Neuronal stem cell (in vitro differentiated cells): ENCODE results near the gene GPRC5C.

Experiments used
- DNase-seq: peaks from one replicate; pipeline ENCODE4 v3.0.0-alpha.2; 2013; ENCODE audit warnings: low spot score
- H2AFZ ChIP-seq: one replicate; pipeline ENCODE4 v1.6.1; 2013; ENCODE audit warnings: mild to moderate bottlenecking, low read length, inconsistent platforms
- H2AK5ac ChIP-seq: 2 replicates; pipeline ENCODE4 v1.6.1; 2013; ENCODE audit warnings: low read depth, mild to moderate bottlenecking, inconsistent platforms, low read length, moderate library complexity, mixed read lengths
- H2BK120ac ChIP-seq: 2 replicates; pipeline ENCODE4 v1.6.1; 2013; ENCODE audit warnings: low read depth, mild to moderate bottlenecking, inconsistent platforms, low read length, moderate library complexity, mixed read lengths
- H2BK12ac ChIP-seq: one replicate; pipeline ENCODE4 v1.6.1; 2013; ENCODE audit warnings: low read length, inconsistent platforms
- H2BK15ac ChIP-seq: 2 replicates; pipeline ENCODE4 v1.6.1; 2013; ENCODE audit warnings: mild to moderate bottlenecking, low read length, inconsistent platforms, mixed read lengths
- H2BK5ac ChIP-seq: one replicate; pipeline ENCODE4 v1.6.1; 2013; ENCODE audit warnings: inconsistent platforms, mild to moderate bottlenecking, low read length, moderate library complexity
- H3K14ac ChIP-seq: one replicate; pipeline ENCODE4 v1.6.1; 2013; ENCODE audit warnings: low read length, inconsistent platforms
- H3K18ac ChIP-seq: 2 replicates; pipeline ENCODE4 v1.6.1; 2013; ENCODE audit warnings: low read length, inconsistent platforms
- H3K23ac ChIP-seq: 2 replicates; pipeline ENCODE4 v1.6.1; 2013; ENCODE audit warnings: low read depth, mild to moderate bottlenecking, mixed read lengths, low read length, inconsistent platforms; ENCODE audit not compliant: poor library complexity
- H3K27ac ChIP-seq: replicated peaks from 3 replicates; pipeline ENCODE4 v1.5.1; 2013; ENCODE audit warnings: low read length, inconsistent platforms
- H3K27me3 ChIP-seq, 3 experiments: 2 replicates each; pipeline ENCODE4 v1.6.1; 2013; ENCODE audit warnings: low read length in 3 of 3, mild to moderate bottlenecking in 2 of 3, inconsistent platforms in 1 of 3, low read depth in 1 of 3, mixed read lengths in 1 of 3, moderate library complexity in 1 of 3; ENCODE audit not compliant: control insufficient read depth in 3 of 3, insufficient read depth in 3 of 3
- H3K36me3 ChIP-seq, 2 donors: replicated peaks in 1 of 2; 2 replicates each; pipeline ENCODE4 v1.6.1; 2013; ENCODE audit warnings: low read length in 2 of 2; ENCODE audit not compliant: control insufficient read depth in 2 of 2, insufficient read depth in 2 of 2
- H3K4ac ChIP-seq: 2 replicates; pipeline ENCODE4 v1.6.1; 2013; ENCODE audit warnings: inconsistent platforms, mild to moderate bottlenecking, low read length, moderate library complexity
- H3K4me1 ChIP-seq, 2 donors: 1 replicate in 1 of 2; 2 replicates in 1 of 2; pipeline ENCODE4 v1.6.1; 2013; ENCODE audit warnings: low read length in 2 of 2, low read depth in 1 of 2; ENCODE audit not compliant: control insufficient read depth in 2 of 2, insufficient read depth in 1 of 2
- H3K4me2 ChIP-seq: one replicate; pipeline ENCODE4 v1.6.1; 2013; ENCODE audit warnings: mild to moderate bottlenecking, low read length, inconsistent platforms; ENCODE audit not compliant: insufficient read depth, poor library complexity, severe bottlenecking
- H3K4me3 ChIP-seq, 2 donors: 2 replicates each; pipeline ENCODE4 v1.5.1; 2013; ENCODE audit warnings: low read length in 2 of 2, mild to moderate bottlenecking in 2 of 2, inconsistent platforms in 1 of 2, moderate library complexity in 1 of 2
- H3K79me1 ChIP-seq: one replicate; pipeline ENCODE4 v1.6.1; 2013; ENCODE audit warnings: low read depth, mild to moderate bottlenecking, inconsistent platforms, low read length, moderate library complexity
- H3K9ac ChIP-seq: one replicate; pipeline ENCODE4 v1.6.1; 2013; ENCODE audit warnings: mild to moderate bottlenecking, low read depth, low read length, inconsistent platforms; ENCODE audit not compliant: poor library complexity
- H3K9me3 ChIP-seq, 2 donors: replicated peaks in 1 of 2; 2 replicates each; pipeline versions ENCODE3 to v1.6.1; 2013; ENCODE audit warnings: low read length in 2 of 2, mild to moderate bottlenecking in 2 of 2, inconsistent platforms in 1 of 2, low read depth in 1 of 2, mixed read lengths in 1 of 2, moderate library complexity in 1 of 2; ENCODE audit not compliant: control insufficient read depth in 2 of 2, insufficient read depth in 1 of 2
- H4K8ac ChIP-seq: one replicate; pipeline ENCODE4 v1.6.1; 2013; ENCODE audit warnings: low read depth, mild to moderate bottlenecking, inconsistent platforms, low read length, moderate library complexity
- H4K91ac ChIP-seq: one replicate; pipeline ENCODE4 v1.6.1; 2013; ENCODE audit warnings: low read length, low read depth, mild to moderate bottlenecking, inconsistent platforms; ENCODE audit not compliant: poor library complexity
- WGBS, 2 donors: extraction: QIAGEN DNeasy Blood & Tissue Kit; methylation state at CpG; one replicate each; pipeline ENCODE4 v1.1.7; 2013; ENCODE audit warnings: missing lambda C conversion rate in 2 of 2, mixed read lengths in 1 of 2; ENCODE audit not compliant: insufficient read length in 2 of 2, insufficient replicate concordance in 1 of 2; ENCODE audit errors: extremely low coverage in 2 of 2; 5-methylcytosine and 5-hydroxymethylcytosine counted together

The GPRC5C gene

GRCh38 chr17:74390680-74391653 lies 40.9 kb upstream of the GPRC5C start:
- no peak overlapping the region for H3K27ac ChIP-seq
- no peak overlapping the region for H3K9ac ChIP-seq
- H3K23ac ChIP-seq = no peak overlapping the region
- peaks cover 0 to 6% of the 10 kb centered on the region in 2 donors for H3K4me1 ChIP-seq
- H2AK5ac ChIP-seq = no peak overlapping the region
- no peak overlapping the region for H4K91ac ChIP-seq
- no peak overlapping the region for H3K14ac ChIP-seq
- H3K79me1 ChIP-seq = no peaks in the 10 kb centered on the region
- no peak overlapping the region for H2BK15ac ChIP-seq
- H2AFZ ChIP-seq = no peak overlapping the region
- no peak overlapping the region for H2BK12ac ChIP-seq
- WGBS, 2 donors = no CpG with 5 or more reads among the region's 11 CpGs
- no peak overlapping the region for H2BK5ac ChIP-seq
- H3K9me3 ChIP-seq = peaks cover 0 to 2% of the 10 kb centered on the region in 2 donors
- H3K4ac ChIP-seq = no peak overlapping the region
- DNase-seq = no peak
- peaks cover 0 to 14% (median 0%) of the 10 kb centered on the region in 3 experiments for H3K27me3 ChIP-seq
- no peak overlapping the region for H2BK120ac ChIP-seq
- H3K4me2 ChIP-seq = no peak overlapping the region
- no peaks in the 10 kb centered on the region for H3K36me3 ChIP-seq
- H3K18ac ChIP-seq = no peak overlapping the region
- H3K4me3 ChIP-seq = no peak overlapping the region
- H4K8ac ChIP-seq = no peak overlapping the region

GRCh38 chr17:74391771-74392170 lies 40.1 kb upstream of the GPRC5C start:
- Histone ChIP-seq H3K27ac (no peak overlapping the region), H3K23ac (no peak overlapping the region), H2BK15ac (no peak overlapping the region), H3K4me1 (peaks cover 0 to 6% of the 10 kb centered on the region in 2 donors), H3K9ac (no peak overlapping the region), H3K18ac (no peak overlapping the region), H2BK5ac (no peak overlapping the region), H3K4me3 (no peak overlapping the region), H3K27me3 (peaks cover 0 to 14% (median 0%) of the 10 kb centered on the region in 3 experiments), H4K91ac (no peak overlapping the region), H2AFZ (no peak overlapping the region), H3K36me3 (no peaks in the 10 kb centered on the region), H3K4ac (no peak overlapping the region), H3K9me3 (peaks cover 0 to 2% of the 10 kb centered on the region in 2 donors), H3K14ac (no peak overlapping the region), H4K8ac (no peak overlapping the region), H2AK5ac (no peak overlapping the region), H2BK12ac (no peak overlapping the region), H3K79me1 (no peaks in the 10 kb centered on the region), H2BK120ac (no peak overlapping the region), H3K4me2 (no peak overlapping the region)
- no peak for DNase-seq
- WGBS, 2 donors = no CpG with 5 or more reads among the region's 5 CpGs

DNA sequence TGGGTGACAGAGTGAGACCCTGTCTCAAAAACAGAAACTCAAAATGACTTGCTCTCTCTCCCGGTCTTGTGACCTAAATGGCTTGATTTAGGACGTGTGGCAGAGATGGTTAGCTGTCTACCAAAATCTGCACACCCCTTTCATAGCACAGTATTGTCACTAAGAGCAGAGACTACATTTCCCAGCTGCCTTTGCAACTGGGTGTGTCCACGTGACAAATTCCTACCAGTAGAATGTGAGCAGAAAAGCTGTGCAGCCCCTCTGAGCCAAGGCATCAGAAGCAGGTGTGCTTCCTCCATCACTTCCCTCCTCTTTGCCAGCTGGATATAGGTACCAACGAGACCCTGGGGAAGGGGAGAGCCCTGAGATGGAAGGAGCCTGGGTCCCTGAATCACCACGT lies 39.0 kb upstream of the GPRC5C start:
- no peak overlapping the region for H2BK12ac ChIP-seq
- no peak overlapping the region for H3K4me2 ChIP-seq
- no peak for DNase-seq
- no peak overlapping the region for H2AFZ ChIP-seq
- H3K9ac ChIP-seq = no peak overlapping the region
- H3K9me3 ChIP-seq = peaks cover 0 to 2% of the 10 kb centered on the region in 2 donors
- no peak overlapping the region for H3K18ac ChIP-seq
- no peak overlapping the region for H4K8ac ChIP-seq
- no peaks in the 10 kb centered on the region for H3K36me3 ChIP-seq
- no peak overlapping the region for H2AK5ac ChIP-seq
- no peak overlapping the region for H3K27ac ChIP-seq
- H3K4me1 ChIP-seq = peaks cover 0 to 1% of the 10 kb centered on the region in 2 donors
- H2BK15ac ChIP-seq = no peak overlapping the region
- no peaks in the 10 kb centered on the region for H3K79me1 ChIP-seq
- peaks cover 0 to 5% (median 0%) of the 10 kb centered on the region in 3 experiments for H3K27me3 ChIP-seq
- H3K23ac ChIP-seq = no peak overlapping the region
- H3K4me3 ChIP-seq = no peak overlapping the region
- H4K91ac ChIP-seq = no peak overlapping the region
- no peak overlapping the region for H3K4ac ChIP-seq
- H2BK120ac ChIP-seq = no peak overlapping the region
- no peak overlapping the region for H3K14ac ChIP-seq
- H2BK5ac ChIP-seq = no peak overlapping the region
- no CpG with 5 or more reads among the region's 5 CpGs for WGBS, 2 donors

DNA sequence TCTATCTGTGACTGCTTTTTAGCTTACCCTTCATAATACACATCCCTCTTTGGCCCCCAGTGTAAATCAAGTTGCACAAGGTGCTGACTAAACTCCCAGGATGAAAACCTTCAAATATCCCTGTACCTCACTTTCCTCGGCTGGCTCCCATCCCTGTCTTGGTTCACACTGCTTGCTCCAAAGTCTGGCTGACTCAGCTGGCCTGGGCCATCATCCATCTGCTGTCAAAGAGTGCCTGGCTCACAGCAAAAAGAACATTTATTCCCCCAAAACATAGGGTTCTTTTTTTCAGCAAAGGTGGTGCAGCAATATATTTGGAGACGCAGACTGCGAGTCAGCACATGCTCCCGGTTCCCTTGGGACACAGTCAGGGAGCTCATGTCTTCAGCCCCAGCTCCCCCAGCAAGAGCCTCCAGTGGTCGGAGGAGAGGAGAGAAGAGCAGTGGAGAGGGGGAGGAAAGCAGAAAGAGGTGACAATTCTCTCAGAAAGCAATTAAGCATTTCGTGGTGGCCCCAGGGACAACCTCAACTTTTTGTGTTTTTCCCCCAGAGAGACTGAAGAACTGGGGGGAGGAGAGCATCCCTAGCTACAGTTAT lies 38.4 kb upstream of the GPRC5C start:
- Histone ChIP-seq H3K18ac (no peak overlapping the region), H4K8ac (no peak overlapping the region), H3K23ac (no peak overlapping the region), H3K36me3 (no peaks in the 10 kb centered on the region), H2BK15ac (peak overlapping the region; percentile 15), H3K9ac (no peak overlapping the region), H2AFZ (no peak overlapping the region), H3K4me2 (no peak overlapping the region), H2BK12ac (no peak overlapping the region), H3K79me1 (no peaks in the 10 kb centered on the region), H3K4me3 (no peak overlapping the region), H2AK5ac (peak overlapping the region; percentile 81), H3K9me3 (peaks cover 0 to 2% of the 10 kb centered on the region in 2 donors), H3K14ac (no peak overlapping the region), H2BK5ac (no peak overlapping the region), H3K4me1 (no peaks in the 10 kb centered on the region), H4K91ac (no peak overlapping the region), H2BK120ac (no peak overlapping the region), H3K27ac (no peak overlapping the region), H3K27me3 (peaks cover 0 to 5% (median 0%) of the 10 kb centered on the region in 3 experiments), H3K4ac (no peak overlapping the region)
- no peak for DNase-seq
- WGBS, 2 donors = no CpG with 5 or more reads among the region's 6 CpGs
